ENCODE measurements around the gene CSMD2.

DNA sequence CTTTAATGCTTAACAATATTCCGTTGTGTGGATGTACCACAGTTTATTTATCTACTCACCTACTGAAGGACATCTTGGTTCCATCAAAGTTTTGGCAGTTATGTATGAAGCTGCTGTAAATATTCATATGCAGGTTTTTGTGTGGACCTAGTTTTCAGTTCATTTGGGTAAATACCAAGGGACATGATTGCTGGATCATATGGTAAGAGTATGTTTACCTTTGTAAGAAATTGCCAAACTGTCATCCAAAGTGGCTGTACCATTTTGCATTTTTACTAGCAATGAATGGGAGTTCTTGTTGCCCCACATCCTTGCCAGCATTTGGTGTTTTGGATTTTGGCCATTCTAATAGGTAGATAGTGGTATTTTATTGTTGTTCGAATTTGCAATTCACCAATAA is 682.6 kb downstream of the CSMD2 start:
- TF ChIP-seq, protein P1, sequence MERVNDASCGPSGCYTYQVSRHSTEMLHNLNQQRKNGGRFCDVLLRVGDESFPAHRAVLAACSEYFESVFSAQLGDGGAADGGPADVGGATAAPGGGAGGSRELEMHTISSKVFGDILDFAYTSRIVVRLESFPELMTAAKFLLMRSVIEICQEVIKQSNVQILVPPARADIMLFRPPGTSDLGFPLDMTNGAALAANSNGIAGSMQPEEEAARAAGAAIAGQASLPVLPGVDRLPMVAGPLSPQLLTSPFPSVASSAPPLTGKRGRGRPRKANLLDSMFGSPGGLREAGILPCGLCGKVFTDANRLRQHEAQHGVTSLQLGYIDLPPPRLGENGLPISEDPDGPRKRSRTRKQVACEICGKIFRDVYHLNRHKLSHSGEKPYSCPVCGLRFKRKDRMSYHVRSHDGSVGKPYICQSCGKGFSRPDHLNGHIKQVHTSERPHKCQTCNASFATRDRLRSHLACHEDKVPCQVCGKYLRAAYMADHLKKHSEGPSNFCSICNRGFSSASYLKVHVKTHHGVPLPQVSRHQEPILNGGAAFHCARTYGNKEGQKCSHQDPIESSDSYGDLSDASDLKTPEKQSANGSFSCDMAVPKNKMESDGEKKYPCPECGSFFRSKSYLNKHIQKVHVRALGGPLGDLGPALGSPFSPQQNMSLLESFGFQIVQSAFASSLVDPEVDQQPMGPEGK (CRISPR knock-in tag; IDR thresholded peaks at IDR 0.05; ENCODE audit: borderline replicate concordance) = no peak
- TF ChIP-seq, protein P2, sequence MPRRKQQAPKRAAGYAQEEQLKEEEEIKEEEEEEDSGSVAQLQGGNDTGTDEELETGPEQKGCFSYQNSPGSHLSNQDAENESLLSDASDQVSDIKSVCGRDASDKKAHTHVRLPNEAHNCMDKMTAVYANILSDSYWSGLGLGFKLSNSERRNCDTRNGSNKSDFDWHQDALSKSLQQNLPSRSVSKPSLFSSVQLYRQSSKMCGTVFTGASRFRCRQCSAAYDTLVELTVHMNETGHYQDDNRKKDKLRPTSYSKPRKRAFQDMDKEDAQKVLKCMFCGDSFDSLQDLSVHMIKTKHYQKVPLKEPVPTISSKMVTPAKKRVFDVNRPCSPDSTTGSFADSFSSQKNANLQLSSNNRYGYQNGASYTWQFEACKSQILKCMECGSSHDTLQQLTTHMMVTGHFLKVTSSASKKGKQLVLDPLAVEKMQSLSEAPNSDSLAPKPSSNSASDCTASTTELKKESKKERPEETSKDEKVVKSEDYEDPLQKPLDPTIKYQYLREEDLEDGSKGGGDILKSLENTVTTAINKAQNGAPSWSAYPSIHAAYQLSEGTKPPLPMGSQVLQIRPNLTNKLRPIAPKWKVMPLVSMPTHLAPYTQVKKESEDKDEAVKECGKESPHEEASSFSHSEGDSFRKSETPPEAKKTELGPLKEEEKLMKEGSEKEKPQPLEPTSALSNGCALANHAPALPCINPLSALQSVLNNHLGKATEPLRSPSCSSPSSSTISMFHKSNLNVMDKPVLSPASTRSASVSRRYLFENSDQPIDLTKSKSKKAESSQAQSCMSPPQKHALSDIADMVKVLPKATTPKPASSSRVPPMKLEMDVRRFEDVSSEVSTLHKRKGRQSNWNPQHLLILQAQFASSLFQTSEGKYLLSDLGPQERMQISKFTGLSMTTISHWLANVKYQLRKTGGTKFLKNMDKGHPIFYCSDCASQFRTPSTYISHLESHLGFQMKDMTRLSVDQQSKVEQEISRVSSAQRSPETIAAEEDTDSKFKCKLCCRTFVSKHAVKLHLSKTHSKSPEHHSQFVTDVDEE (CRISPR knock-in tag; IDR thresholded peaks at IDR 0.05) = no peak
- no peak for TF ChIP-seq ZNF565 (CRISPR knock-in tag; conservative IDR thresholded peaks at IDR 0.05; ENCODE audit: low read depth)
- TF ChIP-seq ZNF70 (CRISPR knock-in tag; IDR thresholded peaks at IDR 0.05) = no peak
- TF ChIP-seq ZNF8 (CRISPR knock-in tag; IDR thresholded peaks at IDR 0.05) = no peak
- no peak for TF ChIP-seq RARB (CRISPR knock-in tag; IDR thresholded peaks at IDR 0.05)
- TF ChIP-seq, protein P3, sequence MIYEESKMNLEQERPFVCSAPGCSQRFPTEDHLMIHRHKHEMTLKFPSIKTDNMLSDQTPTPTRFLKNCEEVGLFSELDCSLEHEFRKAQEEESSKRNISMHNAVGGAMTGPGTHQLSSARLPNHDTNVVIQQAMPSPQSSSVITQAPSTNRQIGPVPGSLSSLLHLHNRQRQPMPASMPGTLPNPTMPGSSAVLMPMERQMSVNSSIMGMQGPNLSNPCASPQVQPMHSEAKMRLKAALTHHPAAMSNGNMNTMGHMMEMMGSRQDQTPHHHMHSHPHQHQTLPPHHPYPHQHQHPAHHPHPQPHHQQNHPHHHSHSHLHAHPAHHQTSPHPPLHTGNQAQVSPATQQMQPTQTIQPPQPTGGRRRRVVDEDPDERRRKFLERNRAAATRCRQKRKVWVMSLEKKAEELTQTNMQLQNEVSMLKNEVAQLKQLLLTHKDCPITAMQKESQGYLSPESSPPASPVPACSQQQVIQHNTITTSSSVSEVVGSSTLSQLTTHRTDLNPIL (CRISPR knock-in tag; IDR thresholded peaks at IDR 0.05; ENCODE audit: low read depth) = no peak

Data from SK-N-SH treated with all-trans-retinoic acid at 6 μM for 48 hours (cell line).